Tibial nerve (tissue), 4 donors: ENCODE measurements around the gene PCMTD2.

Experiments
- CTCF ChIP-seq, 5 experiments: fragments of 200-600 bp in 3 of 5; fragments of 450-650 bp in 2 of 5; sonication (generic) in 3 of 5; IDR thresholded peaks; one replicate each; pipeline ENCODE4 v1.5.1; 2016 to 2019; ENCODE audit warnings: antibody characterized with exemption in 5 of 5, mild to moderate bottlenecking in 3 of 5, moderate library complexity in 2 of 5
- EP300 ChIP-seq, 2 donors: sonication (generic); formaldehyde crosslinking; IDR thresholded peaks; one replicate each; pipeline ENCODE4 v1.6.1; 2017; ENCODE audit warnings: antibody characterized with exemption in 2 of 2, mild to moderate bottlenecking in 1 of 2
- POLR2A ChIP-seq, 2 donors: fragments of 450-650 bp; IDR thresholded peaks; one replicate each; pipeline ENCODE4 v1.6.1; 2017; ENCODE audit warnings: antibody characterized with exemption in 2 of 2, mild to moderate bottlenecking in 2 of 2, moderate library complexity in 2 of 2

GRCh38 chr20:64246616-64247306 lies 8.8 kb upstream of the PCMTD2 start:
- no peak for TF ChIP-seq EP300 (IDR thresholded peaks at IDR 0.05)
- no peak for TF ChIP-seq POLR2A (IDR thresholded peaks at IDR 0.05)
- no peak for TF ChIP-seq CTCF (IDR thresholded peaks at IDR 0.05)
